Activated CD4-positive, alpha-beta T cell treated with anti-CD3 and anti-CD28 coated beads, Interleukin-2, amount 50 U/mL, for 1 hour (primary cell): ENCODE data around the gene DENND1A.
"Not testable (repeated sequence)": the region's sequence is repeated elsewhere in the genome, so short reads cannot be mapped to it uniquely, and the experiment has no call there.

ENCODE experiments used
- DNase-seq: peaks from one replicate; pipeline ENCODE4 v3.0.0-alpha.2; 2020

DENND1A gene

GRCh38 chr9:123345567-123345955 lies 584.4 kb downstream of the DENND1A start:
- no peak for DNase-seq

- DNase-seq: no peak
Measured at GRCh38 chr9:123344192-123344949, 585.6 kb downstream of the DENND1A start.

- no peak for DNase-seq
Measured at GRCh38 chr9:123343443-123344191, 586.3 kb downstream of the DENND1A start.

GRCh38 chr9:123342247-123342646 lies 587.7 kb downstream of the DENND1A start:
- DNase-seq: no peak

- DNase-seq: no peak
Measured at GRCh38 chr9:123341816-123342215, 588.1 kb downstream of the DENND1A start.

GRCh38 chr9:123339666-123340510 lies 590.0 kb downstream of the DENND1A start:
- peak; percentile 36 for DNase-seq

GRCh38 chr9:123338710-123339665 lies 590.9 kb downstream of the DENND1A start:
- peak; percentile 47 for DNase-seq

- DNase-seq: no peak
Measured at GRCh38 chr9:123337971-123338370, 592.0 kb downstream of the DENND1A start.

GRCh38 chr9:123336959-123337358 lies 593.0 kb downstream of the DENND1A start:
- DNase-seq: no peak

GRCh38 chr9:123336449-123336848 lies 593.5 kb downstream of the DENND1A start:
- DNase-seq: no peak

GRCh38 chr9:123335986-123336329 lies 594.0 kb downstream of the DENND1A start:
- no peak for DNase-seq

- no peak for DNase-seq
Measured at GRCh38 chr9:123335193-123335985, 594.5 kb downstream of the DENND1A start.

- no peak for DNase-seq
Measured at GRCh38 chr9:123334639-123335038, 595.3 kb downstream of the DENND1A start.

- DNase-seq: not testable (repeated sequence)
Measured at GRCh38 chr9:123333058-123333669, 596.8 kb downstream of the DENND1A start.

GRCh38 chr9:123331346-123332060 lies 598.4 kb downstream of the DENND1A start:
- no peak for DNase-seq
